GM12891 (cell line): Measurements from ENCODE around the gene MACIR.

Experiments
- PAX5 ChIP-seq: IDR thresholded peaks from 2 replicates; pipeline ENCODE4 v1.6.1; 2011; ENCODE audit warnings: low read length, moderate library complexity, mild to moderate bottlenecking; ENCODE audit not compliant: insufficient read depth, severe bottlenecking
- POLR2A ChIP-seq: IDR thresholded peaks from 2 replicates; pipeline ENCODE4 v1.6.1; 2011; ENCODE audit warnings: low read depth, low read length, control low read depth
- SPI1 ChIP-seq: IDR thresholded peaks from 2 replicates; pipeline ENCODE4 v1.6.1; 2011; ENCODE audit warnings: low read depth, low read length, control low read depth

GRCh38 chr5:103244398-103244797, 14.2 kb upstream of the MACIR start:
- no peak; the same call in 1 of the 2 replicates for TF ChIP-seq SPI1
- TF ChIP-seq PAX5 = no peak
- no peak for TF ChIP-seq POLR2A
